T-helper 1 cell treated with Interleukin-12 subunit alpha and Interleukin-12 subunit beta and Interleukin-4 antibody, amounts not matched to agents 30 μg/mL and 1 μg/mL, for 36 hours (primary cell): ENCODE measurements around the gene TRDN.

Experiments
- H3K27ac Mint-ChIP-seq: one replicate; pipeline ENCODE4 v1.8.0; 2021; ENCODE audit warnings: mild to moderate bottlenecking, mixed read lengths
- H3K27me3 Mint-ChIP-seq: one replicate; pipeline ENCODE4 v1.8.0; 2021; ENCODE audit warnings: low read depth, mixed read lengths
- H3K36me3 Mint-ChIP-seq: one replicate; pipeline ENCODE4 v1.8.0; 2021; ENCODE audit warnings: low read depth, mixed read lengths
- H3K4me1 Mint-ChIP-seq: one replicate; pipeline ENCODE4 v1.8.0; 2021; ENCODE audit warnings: low read depth, mixed read lengths
- H3K4me3 Mint-ChIP-seq: one replicate; pipeline ENCODE4 v1.8.0; 2021; ENCODE audit warnings: mild to moderate bottlenecking, moderate library complexity, mixed read lengths
- H3K9me3 Mint-ChIP-seq: one replicate; pipeline ENCODE4 v1.8.0; 2021; ENCODE audit warnings: mixed read lengths

Gene TRDN

DNA sequence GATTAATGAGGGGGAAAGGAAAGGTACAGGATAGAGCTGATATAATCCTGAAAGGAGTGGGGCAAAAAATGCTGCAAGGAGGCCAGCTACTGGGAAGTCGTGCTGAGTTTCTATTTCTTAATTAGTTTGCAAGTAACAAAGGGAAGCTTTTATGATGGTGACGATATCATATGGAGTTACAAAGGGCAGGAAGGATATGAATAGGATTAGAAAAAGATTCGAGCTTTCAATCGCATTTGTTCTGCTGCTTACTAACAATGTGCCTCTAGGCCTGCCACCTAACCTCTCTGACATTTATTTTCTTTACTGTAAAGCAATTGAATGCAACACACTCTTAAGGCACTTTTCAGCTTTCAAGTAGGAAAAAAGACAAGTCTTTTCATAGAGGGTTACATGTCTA lies 421.5 kb downstream of the TRDN start:
- Mint-ChIP-seq H3K27me3 (no peaks in the 10 kb centered on the region), H3K27ac (no peak overlapping the region), H3K36me3 (no peaks in the 10 kb centered on the region), H3K4me1 (no peaks in the 10 kb centered on the region), H3K9me3 (no peaks in the 10 kb centered on the region), H3K4me3 (no peak overlapping the region)

GRCh38 chr6:123214433-123214832 lies 422.3 kb downstream of the TRDN start:
- no peaks in the 10 kb centered on the region for H3K9me3 Mint-ChIP-seq
- H3K4me1 Mint-ChIP-seq: no peaks in the 10 kb centered on the region
- no peaks in the 10 kb centered on the region for H3K27me3 Mint-ChIP-seq
- no peak overlapping the region for H3K27ac Mint-ChIP-seq
- no peak overlapping the region for H3K4me3 Mint-ChIP-seq
- no peaks in the 10 kb centered on the region for H3K36me3 Mint-ChIP-seq

- Mint-ChIP-seq H3K36me3 (no peaks in the 10 kb centered on the region), H3K4me3 (no peak overlapping the region), H3K27ac (no peak overlapping the region), H3K4me1 (no peaks in the 10 kb centered on the region), H3K27me3 (no peaks in the 10 kb centered on the region), H3K9me3 (no peaks in the 10 kb centered on the region)
These were observed 422.8 kb downstream of the TRDN start for GRCh38 chr6:123213921-123214320.

GRCh38 chr6:123211777-123212545 lies 424.8 kb downstream of the TRDN start:
- H3K4me1 Mint-ChIP-seq: no peaks in the 10 kb centered on the region
- H3K4me3 Mint-ChIP-seq: no peak overlapping the region
- H3K27ac Mint-ChIP-seq: no peak overlapping the region
- no peaks in the 10 kb centered on the region for H3K36me3 Mint-ChIP-seq
- H3K27me3 Mint-ChIP-seq: no peaks in the 10 kb centered on the region
- H3K9me3 Mint-ChIP-seq: no peaks in the 10 kb centered on the region

- Mint-ChIP-seq H3K27me3 (no peaks in the 10 kb centered on the region), H3K36me3 (no peaks in the 10 kb centered on the region), H3K4me3 (no peak overlapping the region), H3K4me1 (no peaks in the 10 kb centered on the region), H3K9me3 (no peaks in the 10 kb centered on the region), H3K27ac (no peak overlapping the region)
These were observed 426.1 kb downstream of the TRDN start for GRCh38 chr6:123210645-123211044.

DNA sequence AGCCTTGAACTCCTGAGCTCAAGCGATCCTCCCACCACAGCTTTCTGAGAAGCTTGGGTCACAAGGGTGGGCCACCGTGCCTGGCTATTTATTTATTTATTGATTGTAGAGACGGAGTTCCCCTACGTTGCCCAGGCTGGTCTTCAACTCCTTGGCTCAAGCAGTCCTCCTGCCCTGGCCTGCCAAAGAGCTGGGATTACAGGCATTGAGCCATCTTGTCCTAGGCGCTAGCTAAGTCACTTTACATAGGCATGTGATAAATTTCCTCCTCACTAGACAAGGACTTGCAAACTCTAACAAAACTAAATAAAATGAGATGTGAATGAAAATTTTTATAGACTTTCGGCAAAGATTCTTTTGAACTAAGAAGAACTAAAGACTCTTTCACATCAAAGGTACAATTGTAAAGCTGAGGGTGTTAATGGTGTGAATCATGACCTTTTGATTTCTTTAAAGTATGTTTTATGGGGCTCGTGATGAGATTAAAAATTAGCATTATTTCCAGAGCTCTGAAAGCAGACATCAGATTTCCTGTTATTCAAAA lies 428.7 kb downstream of the TRDN start:
- H3K27me3 Mint-ChIP-seq: no peaks in the 10 kb centered on the region
- no peaks in the 10 kb centered on the region for H3K36me3 Mint-ChIP-seq
- peaks cover under 1% of the 10 kb centered on the region for H3K9me3 Mint-ChIP-seq
- no peaks in the 10 kb centered on the region for H3K4me1 Mint-ChIP-seq
- H3K4me3 Mint-ChIP-seq: no peak overlapping the region
- H3K27ac Mint-ChIP-seq: no peak overlapping the region

GRCh38 chr6:123203928-123204327 lies 432.8 kb downstream of the TRDN start:
- Mint-ChIP-seq H3K27me3 (no peaks in the 10 kb centered on the region), H3K27ac (no peak overlapping the region), H3K9me3 (peaks cover 6% of the 10 kb centered on the region), H3K36me3 (no peaks in the 10 kb centered on the region), H3K4me1 (no peaks in the 10 kb centered on the region), H3K4me3 (no peak overlapping the region)

- H3K4me3 Mint-ChIP-seq: no peak overlapping the region
- no peaks in the 10 kb centered on the region for H3K36me3 Mint-ChIP-seq
- H3K27ac Mint-ChIP-seq: no peak overlapping the region
- H3K9me3 Mint-ChIP-seq: peaks cover 6% of the 10 kb centered on the region
- H3K27me3 Mint-ChIP-seq: no peaks in the 10 kb centered on the region
- H3K4me1 Mint-ChIP-seq: no peaks in the 10 kb centered on the region
These were observed 434.8 kb downstream of the TRDN start for GRCh38 chr6:123201869-123202372.

DNA sequence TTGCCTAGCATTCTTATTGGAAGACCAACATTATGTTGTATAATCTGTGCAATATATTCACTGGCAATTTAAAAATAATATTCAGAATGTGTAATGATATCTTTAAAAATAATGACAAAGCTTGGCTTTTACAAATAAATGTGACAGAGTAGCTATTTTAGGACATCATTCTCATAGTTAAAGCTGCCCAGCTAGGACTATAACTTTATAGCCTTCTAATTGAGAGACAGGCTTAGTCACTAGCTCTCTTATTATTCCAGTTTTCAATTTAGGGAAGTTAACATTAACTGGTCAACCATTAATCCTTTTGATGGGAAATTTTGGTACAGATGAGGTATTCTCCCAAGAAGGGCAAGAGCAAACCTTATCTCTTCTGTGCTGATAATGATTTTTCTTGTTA lies 443.5 kb downstream of the TRDN start:
- H3K9me3 Mint-ChIP-seq: no peaks in the 10 kb centered on the region
- no peaks in the 10 kb centered on the region for H3K27me3 Mint-ChIP-seq
- no peak overlapping the region for H3K27ac Mint-ChIP-seq
- H3K4me3 Mint-ChIP-seq: no peak overlapping the region
- no peaks in the 10 kb centered on the region for H3K4me1 Mint-ChIP-seq
- no peaks in the 10 kb centered on the region for H3K36me3 Mint-ChIP-seq

DNA sequence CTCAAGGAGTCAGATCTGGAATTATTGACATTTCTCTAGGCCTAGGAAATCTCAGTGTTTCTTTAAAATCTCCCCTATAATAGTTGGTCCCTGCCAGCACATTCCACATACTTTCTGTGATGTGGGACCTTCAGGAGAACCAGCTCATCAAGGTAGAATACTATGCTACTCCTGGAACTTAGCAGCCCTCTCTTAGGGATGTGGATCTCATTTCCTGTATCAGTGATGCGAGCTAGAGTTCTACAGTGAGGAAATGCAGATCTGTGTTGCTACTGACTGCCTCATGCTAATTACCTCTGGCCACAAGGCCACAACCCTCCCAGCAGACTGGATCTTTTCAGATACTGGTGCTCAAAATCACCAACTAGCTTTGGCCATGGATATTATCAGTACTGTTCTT lies 446.9 kb downstream of the TRDN start:
- Mint-ChIP-seq H3K9me3 (no peaks in the 10 kb centered on the region), H3K27ac (no peak overlapping the region), H3K4me1 (no peaks in the 10 kb centered on the region), H3K27me3 (no peaks in the 10 kb centered on the region), H3K4me3 (no peak overlapping the region), H3K36me3 (no peaks in the 10 kb centered on the region)

GRCh38 chr6:123182998-123183397 lies 453.8 kb downstream of the TRDN start:
- Mint-ChIP-seq H3K9me3 (peaks cover 3% of the 10 kb centered on the region), H3K36me3 (no peaks in the 10 kb centered on the region), H3K4me3 (no peak overlapping the region), H3K27me3 (no peaks in the 10 kb centered on the region), H3K4me1 (no peaks in the 10 kb centered on the region), H3K27ac (no peak overlapping the region)

DNA sequence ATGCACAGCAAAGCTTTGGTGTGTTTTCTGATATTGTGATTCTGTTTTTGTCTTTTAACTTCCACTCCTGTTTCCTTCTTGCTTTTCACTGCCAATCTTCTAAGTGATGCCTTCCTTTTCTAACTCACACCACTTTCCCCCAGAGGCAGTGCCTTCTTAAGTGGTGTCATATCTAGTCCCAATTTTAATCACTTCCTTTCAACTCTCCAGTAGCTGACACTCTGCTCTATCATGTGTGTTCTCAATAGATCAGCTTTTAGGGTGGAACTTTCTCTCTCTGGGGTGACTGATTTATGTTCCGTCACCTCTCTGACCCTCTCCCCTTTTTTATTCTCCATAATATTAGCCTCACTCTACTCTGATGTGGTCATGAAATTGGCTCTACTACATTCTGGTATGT lies 460.0 kb downstream of the TRDN start:
- Mint-ChIP-seq H3K4me3 (no peak overlapping the region), H3K4me1 (no peaks in the 10 kb centered on the region), H3K27me3 (no peaks in the 10 kb centered on the region), H3K9me3 (peaks cover 3% of the 10 kb centered on the region), H3K27ac (no peak overlapping the region), H3K36me3 (no peaks in the 10 kb centered on the region)

DNA sequence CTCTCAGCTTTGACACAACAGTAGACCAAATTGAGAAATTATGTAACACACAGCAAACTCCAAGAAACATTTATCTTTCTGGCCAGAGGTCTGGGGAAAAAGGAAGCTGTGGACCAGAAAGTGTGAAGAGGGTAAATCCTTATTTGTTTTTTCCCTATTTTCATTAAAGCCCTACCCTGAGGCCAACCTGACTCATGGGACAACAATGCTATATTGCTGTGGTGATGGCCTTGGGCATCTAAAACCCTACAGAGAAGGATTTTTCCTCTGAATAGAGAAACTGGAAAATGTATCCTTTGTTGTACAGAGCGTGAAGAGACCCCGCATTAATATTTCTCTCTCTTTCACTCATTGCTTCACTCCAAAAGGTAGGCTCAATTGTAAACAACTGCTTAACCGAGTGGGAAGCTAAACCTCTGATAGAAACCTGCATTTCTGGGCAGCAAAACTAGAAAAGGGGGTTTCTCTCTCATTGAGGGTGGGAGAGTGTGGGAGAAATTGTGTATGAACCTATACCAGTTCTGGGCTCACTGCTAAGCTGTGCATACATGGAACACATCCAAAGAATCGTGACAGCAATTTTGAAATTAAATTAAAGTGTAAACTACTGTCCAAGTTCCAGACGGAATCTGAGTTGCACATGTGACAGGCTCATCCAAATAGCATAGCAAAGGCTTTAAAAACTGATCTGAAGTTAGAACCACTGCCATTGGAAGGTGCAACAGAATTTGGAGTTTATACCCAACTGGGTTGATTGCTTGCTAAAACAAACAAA lies 465.2 kb downstream of the TRDN start:
- no peaks in the 10 kb centered on the region for H3K4me1 Mint-ChIP-seq
- H3K9me3 Mint-ChIP-seq: no peaks in the 10 kb centered on the region
- no peak overlapping the region for H3K27ac Mint-ChIP-seq
- no peaks in the 10 kb centered on the region for H3K36me3 Mint-ChIP-seq
- H3K4me3 Mint-ChIP-seq: no peak overlapping the region
- no peaks in the 10 kb centered on the region for H3K27me3 Mint-ChIP-seq

- Mint-ChIP-seq H3K4me3 (no peak overlapping the region), H3K27me3 (no peaks in the 10 kb centered on the region), H3K9me3 (no peaks in the 10 kb centered on the region), H3K36me3 (no peaks in the 10 kb centered on the region), H3K27ac (no peak overlapping the region), H3K4me1 (no peaks in the 10 kb centered on the region)
These were observed 467.0 kb downstream of the TRDN start for GRCh38 chr6:123169774-123170095.
